LHCN-M2 (cell line): Measurements from ENCODE around the gene VSTM4. TPM values are rescaled to one million over a fixed set of nuclear protein-coding genes. Genes with fewer than 3 reads are reported as not detected.

Experiments used
- DNase-seq: peaks from one replicate; pipeline ENCODE4 v3.0.0-alpha.2; 2012; ENCODE audit warnings: low read depth
- total RNA-seq: library from RNA; depleted of rRNA; stranded (reverse); fragments of >200 nt; gene quantifications from 2 replicates; pipeline ENCODE4 v1.2.3, GENCODE V29; 2014

VSTM4 gene
- total RNA-seq, 1 experiment from 2014 or later, result 0.23 TPM

- no peak for DNase-seq
Observed at GRCh38 chr10:49072166-49072885, 43.0 kb downstream of the VSTM4 start.

- DNase-seq, result no peak
Observed at GRCh38 chr10:49071160-49071761, 44.1 kb downstream of the VSTM4 start.

DNA sequence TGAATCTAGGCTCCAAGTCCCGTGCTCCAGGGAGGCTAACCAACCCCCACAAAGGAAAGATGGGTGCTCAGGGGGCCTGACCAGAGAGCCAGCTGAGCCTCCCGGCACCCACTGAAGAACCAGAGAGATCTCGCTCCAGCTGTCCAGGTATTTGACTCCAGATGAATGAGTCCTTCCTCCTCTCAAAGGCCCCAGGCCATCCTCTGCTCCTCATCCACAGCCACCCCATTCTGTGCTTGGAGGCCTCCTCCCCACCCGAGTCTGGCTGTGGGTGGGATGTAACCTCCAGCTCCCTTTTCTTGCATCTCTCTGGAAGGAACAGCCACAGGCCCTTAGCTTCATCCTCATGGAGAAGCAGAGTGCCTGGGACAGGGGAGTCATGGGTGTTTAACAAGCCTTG lies 44.6 kb downstream of the VSTM4 start:
- DNase-seq, result no peak

DNA sequence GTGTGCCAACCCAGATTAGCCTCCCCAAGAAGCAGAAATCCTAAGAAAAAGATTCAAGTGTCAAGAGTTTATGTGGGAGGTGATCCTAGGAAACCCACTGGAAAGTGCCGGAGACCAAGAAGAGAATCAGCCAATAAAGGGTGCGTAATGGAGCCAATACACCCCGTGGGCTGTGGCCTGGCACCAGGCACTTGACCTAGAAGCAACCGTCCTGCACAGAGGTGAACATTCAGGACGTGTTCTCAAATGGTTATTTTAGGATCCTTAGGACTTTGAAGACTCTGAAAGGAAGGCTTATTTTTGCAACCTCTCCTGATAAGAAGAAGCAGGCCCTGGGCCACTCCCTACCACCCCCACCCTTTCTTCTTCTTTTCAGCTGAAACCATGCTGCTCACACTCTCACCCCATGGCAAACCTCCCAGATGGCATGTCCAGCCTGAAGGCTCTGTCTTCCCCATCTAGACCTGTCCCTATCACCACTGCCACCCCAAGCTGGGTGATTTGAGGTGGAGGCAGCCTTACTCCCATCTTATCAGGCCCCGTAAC lies 46.6 kb downstream of the VSTM4 start:
- DNase-seq, result no peak

- DNase-seq, result no peak
Observed at GRCh38 chr10:49068209-49068608, 47.1 kb downstream of the VSTM4 start.

DNA sequence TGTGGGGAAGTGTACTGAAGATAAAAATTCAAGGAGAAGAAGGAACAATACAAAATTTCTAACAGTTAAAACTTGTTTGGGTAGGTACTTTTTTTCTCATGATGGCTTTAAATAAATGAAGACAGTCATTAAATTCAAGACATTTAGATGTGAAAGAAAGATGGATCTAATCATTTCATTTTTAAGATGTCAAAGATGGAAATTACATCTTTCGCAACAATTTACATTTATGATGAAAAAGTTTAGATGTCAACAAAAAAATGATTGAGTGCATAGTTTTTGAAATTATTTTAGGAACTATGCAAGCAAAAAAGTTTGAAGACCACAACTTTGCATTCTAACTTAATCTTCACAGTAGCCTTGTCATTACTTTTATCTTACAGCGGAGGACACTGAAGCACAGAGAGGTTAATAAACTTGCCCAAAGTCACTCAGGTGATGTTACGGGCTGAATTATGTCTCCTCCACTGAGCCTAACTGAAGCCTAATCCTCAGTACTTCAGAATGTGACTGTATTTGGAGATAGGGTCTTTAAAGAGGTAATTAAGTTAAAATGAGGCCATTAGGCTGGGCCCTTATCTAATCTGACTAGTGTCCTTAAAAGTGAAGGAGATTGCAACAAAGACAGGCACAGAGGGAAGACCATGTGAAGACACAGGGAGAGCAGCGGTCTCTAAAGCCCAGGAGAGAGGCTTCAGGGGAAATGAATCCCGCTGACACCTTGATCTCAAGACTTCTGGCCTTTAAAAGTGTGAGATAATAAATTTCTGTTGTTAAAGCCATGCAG lies 48.2 kb downstream of the VSTM4 start:
- no peak for DNase-seq

GRCh38 chr10:49062229-49062628 lies 53.1 kb downstream of the VSTM4 start:
- DNase-seq, result no peak

- DNase-seq, result no peak
Observed at GRCh38 chr10:49061667-49062066, 53.7 kb downstream of the VSTM4 start.

DNA sequence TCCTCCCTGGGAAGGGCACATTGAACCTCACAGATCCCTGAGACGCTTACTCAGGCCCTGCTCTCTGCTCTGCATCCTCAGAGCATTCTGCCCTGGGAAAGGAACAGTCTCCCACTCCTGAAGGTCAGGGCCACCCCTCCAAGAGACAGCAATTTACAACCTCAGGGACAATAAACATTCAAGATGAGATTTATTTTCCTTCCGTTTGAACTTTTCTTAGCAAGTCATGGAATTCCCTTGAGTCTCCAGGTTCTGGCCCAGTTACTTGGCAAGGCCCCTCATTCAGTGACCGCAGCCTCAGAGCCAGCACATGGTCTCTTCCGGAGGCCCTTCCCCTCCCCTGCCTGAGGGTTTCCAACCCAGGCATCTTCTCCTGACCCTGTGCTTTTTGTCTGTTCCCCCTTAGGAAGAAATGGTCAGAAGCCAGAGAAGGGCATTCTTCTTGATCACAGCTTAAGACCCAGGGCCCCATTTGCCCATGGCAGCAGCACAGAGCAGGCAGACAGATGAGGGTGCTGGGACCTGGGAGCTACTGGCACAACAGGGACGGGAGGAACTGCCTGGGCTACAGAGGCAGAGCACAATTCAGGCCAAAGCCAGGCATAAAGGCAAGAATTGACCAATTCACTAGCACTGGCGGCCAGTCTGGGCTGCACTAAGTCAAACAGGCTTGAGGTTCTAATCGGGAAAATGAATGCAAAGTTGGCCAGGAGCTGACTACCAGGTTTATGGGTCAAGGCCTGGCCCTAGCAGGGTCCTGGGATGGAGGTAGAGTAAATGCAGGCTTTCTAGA lies 56.7 kb downstream of the VSTM4 start:
- no peak for DNase-seq

GRCh38 chr10:49057231-49057880 lies 58.0 kb downstream of the VSTM4 start:
- no peak for DNase-seq

DNA sequence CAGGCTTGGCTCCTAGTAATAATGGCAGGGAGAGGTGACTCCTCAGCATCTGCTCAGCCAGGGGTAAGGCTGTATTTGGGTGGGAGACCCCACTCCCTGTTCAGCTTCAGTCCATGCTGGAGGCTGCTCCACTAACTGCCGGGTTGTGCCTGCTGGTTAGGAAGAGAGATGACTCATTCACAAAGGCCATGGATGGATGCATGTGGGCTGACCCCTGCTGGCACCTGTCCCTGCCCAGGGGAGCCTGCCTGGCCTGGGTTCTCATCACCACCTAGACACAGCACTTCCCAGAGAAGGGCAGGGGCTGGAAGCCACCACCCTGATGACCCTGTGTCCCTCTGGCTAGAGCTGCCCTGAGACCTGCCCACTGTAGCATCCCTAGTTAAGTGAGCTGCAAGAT lies 59.0 kb downstream of the VSTM4 start:
- DNase-seq, result peak; percentile 16

- no peak for DNase-seq
Observed at GRCh38 chr10:49055221-49055849, 60.0 kb downstream of the VSTM4 start.

GRCh38 chr10:49054753-49055152 lies 60.6 kb downstream of the VSTM4 start:
- DNase-seq, result no peak

GRCh38 chr10:49053998-49054692 lies 61.2 kb downstream of the VSTM4 start:
- DNase-seq, result no peak

DNA sequence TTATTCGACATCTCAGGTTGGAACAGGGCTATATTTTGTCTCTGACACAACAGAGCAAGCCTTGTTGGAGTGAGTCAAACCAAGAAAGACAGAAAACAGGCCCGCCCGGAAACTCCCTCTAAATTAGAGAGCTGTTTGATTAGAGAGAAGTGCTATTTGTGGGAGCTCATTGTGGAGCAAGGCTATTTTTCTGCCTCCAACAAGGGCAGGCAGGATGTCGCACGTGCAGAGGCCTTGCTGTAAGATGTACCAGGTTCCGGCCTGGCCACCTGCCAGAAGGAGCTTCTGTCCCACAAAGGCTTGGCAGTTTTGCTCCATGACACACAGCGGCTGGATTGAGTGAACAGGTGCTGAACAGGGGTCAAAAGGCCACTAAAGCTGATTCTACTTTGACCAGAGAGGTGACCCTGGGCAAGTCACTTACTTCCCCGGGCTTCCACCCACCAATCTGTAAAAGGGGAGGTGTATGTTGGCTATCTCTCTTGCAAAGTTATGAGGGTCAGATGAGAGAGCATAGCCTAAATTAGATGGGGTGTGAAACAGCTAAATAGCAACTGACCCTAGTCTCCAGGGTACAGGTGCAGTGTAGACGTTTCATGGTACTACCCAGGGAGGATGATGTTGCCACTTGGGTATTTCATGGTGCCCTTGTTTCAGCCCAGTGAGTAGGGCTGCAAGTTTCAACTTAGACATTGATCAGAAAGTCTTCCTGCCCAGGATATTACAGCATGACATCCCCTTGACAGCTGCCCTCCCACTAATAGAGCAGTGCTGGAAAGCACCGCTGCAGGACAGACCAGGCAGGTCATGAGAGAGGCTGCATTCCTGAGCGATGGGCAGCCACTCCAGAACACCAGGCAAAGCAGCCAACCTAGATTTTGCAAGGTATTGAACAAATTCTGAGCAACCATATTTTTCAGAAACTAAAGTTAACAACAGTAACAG lies 62.0 kb downstream of the VSTM4 start:
- peak; percentile 5 for DNase-seq

DNA sequence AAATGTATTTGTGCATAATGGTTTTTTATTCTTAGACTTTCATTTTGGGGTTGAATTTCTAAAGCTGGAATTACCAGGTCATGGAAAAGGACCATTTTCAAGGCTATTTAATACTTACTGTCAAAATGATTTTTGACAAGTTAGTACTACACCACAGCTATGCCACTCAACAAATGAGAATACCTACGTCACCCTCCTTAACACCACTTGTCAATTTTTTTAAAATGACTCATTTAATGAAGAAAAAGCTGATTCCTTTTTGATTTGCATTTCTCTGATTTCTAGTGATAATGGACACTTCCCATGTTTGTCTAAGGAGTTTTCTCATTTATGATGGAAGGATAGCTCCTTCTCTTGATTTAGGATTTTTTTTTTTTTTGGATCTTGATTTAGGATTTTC lies 63.3 kb downstream of the VSTM4 start:
- no peak for DNase-seq

GRCh38 chr10:49050906-49051305 lies 64.4 kb downstream of the VSTM4 start:
- no peak for DNase-seq

DNA sequence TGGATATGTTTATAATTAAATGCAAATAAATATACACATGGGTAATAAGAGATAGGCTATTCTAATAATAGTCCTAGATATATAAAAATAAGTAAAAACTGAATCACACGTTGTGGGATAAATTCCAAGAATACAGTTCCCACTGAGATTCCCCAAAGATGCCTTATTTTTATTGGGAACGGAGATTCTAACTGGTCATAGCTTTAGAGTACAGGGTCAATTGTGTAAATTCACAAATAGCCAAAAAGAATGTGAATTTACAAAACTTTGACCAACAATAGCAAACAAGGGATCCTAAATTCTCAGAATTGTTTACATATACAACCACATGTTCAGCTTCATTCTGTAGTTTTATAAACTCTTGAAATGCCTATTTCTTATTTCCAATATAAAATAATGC lies 65.0 kb downstream of the VSTM4 start:
- DNase-seq, result no peak

DNA sequence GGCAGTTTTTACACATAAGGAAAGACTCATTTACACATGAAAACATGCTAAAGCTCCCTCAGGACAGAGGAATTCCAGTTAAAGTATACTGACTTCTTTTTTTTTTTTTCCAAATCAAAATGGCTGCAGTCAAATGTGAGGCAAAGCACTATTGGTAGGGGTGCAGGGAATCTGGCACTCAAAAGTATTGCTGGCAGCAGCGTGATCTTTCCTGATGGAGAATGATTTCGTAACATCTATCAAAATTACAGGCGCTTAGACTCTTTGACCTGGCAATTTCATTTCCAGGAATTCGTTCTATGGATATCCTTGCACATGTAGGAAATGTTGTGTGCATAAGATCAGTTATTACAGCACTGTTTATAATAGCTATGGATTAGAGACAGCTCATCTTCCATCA lies 65.7 kb downstream of the VSTM4 start:
- DNase-seq, result no peak
